ENCODE data around the gene WFDC1.

DNA sequence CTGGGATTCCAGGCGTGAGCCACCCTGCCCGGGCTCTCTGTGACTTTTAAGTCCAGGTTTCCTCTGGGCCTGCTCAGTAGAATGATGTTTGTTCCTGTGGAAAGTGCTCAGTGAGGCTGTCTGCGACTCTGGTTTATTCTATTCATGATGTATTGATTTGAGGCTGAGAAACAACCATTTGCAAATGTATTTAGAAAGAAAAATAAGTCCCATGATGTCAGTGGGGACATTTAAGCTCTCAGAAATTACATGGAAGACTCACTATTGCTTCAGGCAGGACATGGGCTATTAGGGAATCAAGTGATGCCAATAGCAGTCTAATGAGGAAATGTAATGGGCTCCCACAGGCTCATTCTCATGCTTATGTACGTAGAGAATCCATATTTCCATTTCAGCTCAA is 32.6 kb upstream of the WFDC1 start:
- TF ChIP-seq POLR2A (IDR thresholded peaks at IDR 0.05) (no peak), CTCF (IDR thresholded peaks at IDR 0.05) (no peak)
